Measurements from ENCODE around the gene KIF1A. TPM values are rescaled to one million over a fixed set of nuclear protein-coding genes. Genes with fewer than 3 reads are reported as not detected.

KIF1A gene
- total RNA-seq, 1 experiment from 2014 or later = not detected

GRCh38 chr2:240813231-240813921 lies 6.6 kb downstream of the KIF1A start:
- Histone ChIP-seq H3K79me2 (ENCODE audit: low read depth) (no peaks in the 10 kb centered on the region), H4K20me1 (ENCODE audit: insufficient read depth) (no peaks in the 10 kb centered on the region; the same call in 1 of the 2 replicates), H3K9me3 (ENCODE audit: insufficient read depth, low read depth) (no peaks in the 10 kb centered on the region), H3K4me3 (no peak overlapping the region), H2AFZ (no peak overlapping the region), H3K36me3 (ENCODE audit: low read depth) (no peaks in the 10 kb centered on the region), H3K9me2 (ENCODE audit: insufficient read depth) (no peaks in the 10 kb centered on the region), H3K27me3 (ENCODE audit: insufficient read depth, low read depth) (peaks cover 90% of the 10 kb centered on the region), H3K4me2 (no peak overlapping the region), H3F3A (ENCODE audit: insufficient read depth, low read depth) (no peaks in the 10 kb centered on the region), H3K4me1 (replicated peaks; ENCODE audit: insufficient read depth) (no peaks in the 10 kb centered on the region), H3K27ac (no peak overlapping the region)
- DNase-seq = no peak
- POLR2A ChIA-PET (ENCODE audit: unreplicated experiment) = no interaction called here
- CTCF ChIA-PET = no interaction called here
- no TSS peak for BruUV-seq (replicated peaks)
- intact Hi-C loops (cut with micrococcal nuclease; ENCODE audit: unreplicated experiment) = no loop called here
- TF ChIP-seq EZH2 (IDR thresholded peaks at IDR 0.05; ENCODE audit: low read depth) (no peak), CTCF (conservative IDR thresholded peaks at IDR 0.05) (no peak)

- BruUV-seq (replicated peaks) = no TSS peak
- ChIA-PET POLR2A (ENCODE audit: unreplicated experiment) (no interaction called here), CTCF (no interaction called here)
- TF ChIP-seq CTCF (conservative IDR thresholded peaks at IDR 0.05) (no peak), EZH2 (IDR thresholded peaks at IDR 0.05; ENCODE audit: low read depth) (no peak)
- H2AFZ ChIP-seq = no peak overlapping the region
- no peaks in the 10 kb centered on the region for H3F3A ChIP-seq (ENCODE audit: insufficient read depth, low read depth)
- no peaks in the 10 kb centered on the region for H3K36me3 ChIP-seq (ENCODE audit: low read depth)
- no peaks in the 10 kb centered on the region for H3K79me2 ChIP-seq (ENCODE audit: low read depth)
- no peak overlapping the region for H3K4me3 ChIP-seq
- no peak overlapping the region for H3K4me2 ChIP-seq
- intact Hi-C loops (cut with micrococcal nuclease; ENCODE audit: unreplicated experiment) = no loop called here
- H3K27me3 ChIP-seq (ENCODE audit: insufficient read depth, low read depth) = peaks cover 84% of the 10 kb centered on the region
- H3K9me2 ChIP-seq (ENCODE audit: insufficient read depth) = no peaks in the 10 kb centered on the region
- no peaks in the 10 kb centered on the region for H3K9me3 ChIP-seq (ENCODE audit: insufficient read depth, low read depth)
- no peak for DNase-seq
- H3K4me1 ChIP-seq (replicated peaks; ENCODE audit: insufficient read depth) = no peaks in the 10 kb centered on the region
- H3K27ac ChIP-seq = no peak overlapping the region
- H4K20me1 ChIP-seq (ENCODE audit: insufficient read depth) = no peaks in the 10 kb centered on the region; the same call in 1 of the 2 replicates
Observed at GRCh38 chr2:240812721-240813120, 7.3 kb downstream of the KIF1A start.

DNA sequence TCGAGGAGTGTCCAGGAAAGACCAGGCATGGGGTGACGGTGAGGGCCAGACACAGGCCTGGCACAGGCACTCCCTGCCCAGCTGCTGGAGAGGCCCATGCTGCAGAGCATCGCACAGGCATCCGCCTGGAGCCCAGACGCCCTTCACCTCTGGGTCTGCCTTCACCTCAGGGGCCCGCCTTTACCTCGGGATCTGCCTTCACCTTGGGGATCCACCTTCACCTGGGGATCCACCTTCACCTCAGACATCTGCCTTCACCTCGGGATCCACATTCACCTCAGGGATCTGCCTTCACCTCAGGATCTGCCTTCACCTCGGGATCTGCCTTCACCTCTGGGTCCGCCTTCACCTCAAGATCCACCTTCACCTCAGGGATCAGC lies 7.7 kb downstream of the KIF1A start:
- H3K36me3 ChIP-seq (ENCODE audit: low read depth) = no peaks in the 10 kb centered on the region
- BruUV-seq (replicated peaks) = no TSS peak
- no peak overlapping the region for H3K4me3 ChIP-seq
- no peak overlapping the region for H2AFZ ChIP-seq
- ChIA-PET CTCF (no interaction called here), POLR2A (ENCODE audit: unreplicated experiment) (no interaction called here)
- H3K79me2 ChIP-seq (ENCODE audit: low read depth) = no peaks in the 10 kb centered on the region
- H3K27ac ChIP-seq = no peak overlapping the region
- H3K4me1 ChIP-seq (replicated peaks; ENCODE audit: insufficient read depth) = no peaks in the 10 kb centered on the region
- TF ChIP-seq CTCF (conservative IDR thresholded peaks at IDR 0.05) (no peak), EZH2 (IDR thresholded peaks at IDR 0.05; ENCODE audit: low read depth) (no peak)
- H3K4me2 ChIP-seq = no peak overlapping the region
- no peaks in the 10 kb centered on the region; the same call in 1 of the 2 replicates for H4K20me1 ChIP-seq (ENCODE audit: insufficient read depth)
- no peaks in the 10 kb centered on the region for H3K9me3 ChIP-seq (ENCODE audit: insufficient read depth, low read depth)
- H3K27me3 ChIP-seq (ENCODE audit: insufficient read depth, low read depth) = peaks cover 82% of the 10 kb centered on the region
- no peak for DNase-seq
- no peaks in the 10 kb centered on the region for H3F3A ChIP-seq (ENCODE audit: insufficient read depth, low read depth)
- intact Hi-C loops (cut with micrococcal nuclease; ENCODE audit: unreplicated experiment) = no loop called here
- no peaks in the 10 kb centered on the region for H3K9me2 ChIP-seq (ENCODE audit: insufficient read depth)
